ENCODE measurements around the gene FCHSD2.
A peak's percentile ranks its signal among the peaks of the same experiment; 100 is the strongest.

FCHSD2 gene

DNA sequence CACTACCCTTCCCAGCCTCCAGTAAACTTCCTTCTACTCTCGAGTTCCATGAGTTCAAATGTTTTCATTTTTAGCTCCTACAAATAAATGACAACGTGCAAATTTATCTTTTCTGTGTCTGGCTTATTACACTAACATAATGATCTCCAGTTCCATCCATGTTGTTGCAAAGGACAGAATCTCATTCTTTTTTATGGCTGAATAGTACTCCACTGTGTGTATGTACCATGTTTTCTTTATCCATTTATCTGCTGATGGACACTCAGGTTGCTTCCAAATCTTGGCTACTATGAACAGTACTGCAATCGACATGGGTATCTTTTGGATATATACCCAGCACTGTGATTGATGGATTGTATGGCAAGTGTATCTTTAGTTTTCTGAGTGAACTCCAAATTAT is 34.5 kb downstream of the FCHSD2 start:
- Histone ChIP-seq H3K79me1 (ENCODE audit: low read length) (no peaks in the 10 kb centered on the region), H4K8ac (ENCODE audit: low read depth, low read length) (no peak overlapping the region), H2BK120ac (ENCODE audit: low read depth, low read length) (no peak overlapping the region), H3K18ac (ENCODE audit: low read length) (no peak overlapping the region), H3K9ac (ENCODE audit: low read length) (no peak overlapping the region), H3K4me1 (ENCODE audit: control insufficient read depth, low read depth, low read length) (no peaks in the 10 kb centered on the region), H3K36me3 (ENCODE audit: control insufficient read depth, insufficient read depth, low read length) (no peaks in the 10 kb centered on the region), H3K56ac (ENCODE audit: low read length) (no peak overlapping the region), H3K4me3 (ENCODE audit: low read length) (no peak overlapping the region), H3K23ac (ENCODE audit: low read length) (no peak overlapping the region), H3K4me2 (ENCODE audit: low read length) (no peak overlapping the region), H2BK5ac (ENCODE audit: low read length) (no peak overlapping the region), H2AK5ac (ENCODE audit: low read length) (no peak overlapping the region), H2BK15ac (replicated peaks; ENCODE audit: low read depth) (no peak overlapping the region), H4K5ac (ENCODE audit: low read length) (no peak overlapping the region), H3K4ac (ENCODE audit: low read depth, low read length) (no peak overlapping the region), H3K27me3 (ENCODE audit: insufficient read depth, low read length, poor library complexity) (no peaks in the 10 kb centered on the region), H3K79me2 (ENCODE audit: control insufficient read depth, insufficient read depth, low read length) (no peaks in the 10 kb centered on the region), H3K27ac (ENCODE audit: low read depth, low read length) (no peak overlapping the region)
- WGBS (ENCODE audit: extremely low coverage, insufficient coverage, low lambda C conversion rate) = 100% methylated on average over 1 of the region's 3 CpGs
- DNase-seq = no peak

DNA sequence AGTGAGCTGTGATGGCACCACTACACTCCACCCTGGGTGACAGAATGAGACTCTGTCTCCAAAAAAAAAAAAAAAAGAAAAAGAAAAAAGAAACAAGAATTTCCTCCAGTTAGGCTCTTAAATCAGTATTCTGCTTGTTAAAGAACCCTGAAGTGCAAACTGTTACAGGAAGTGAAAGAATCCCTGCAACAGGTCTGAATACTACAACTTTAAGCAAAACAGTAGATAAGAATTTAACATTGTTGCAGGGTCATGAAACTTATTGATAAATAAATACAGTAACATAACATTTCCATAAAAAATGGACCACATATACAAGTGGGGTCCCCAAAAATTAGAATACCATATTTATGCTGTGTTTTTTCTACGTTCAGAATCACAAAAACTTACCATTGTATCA is 35.8 kb downstream of the FCHSD2 start:
- no peak overlapping the region for H2BK15ac ChIP-seq (replicated peaks; ENCODE audit: low read depth)
- H4K5ac ChIP-seq (ENCODE audit: low read length) = no peak overlapping the region
- no peak overlapping the region for H3K23ac ChIP-seq (ENCODE audit: low read length)
- DNase-seq = no peak
- no peak overlapping the region for H2BK5ac ChIP-seq (ENCODE audit: low read length)
- H2AK5ac ChIP-seq (ENCODE audit: low read length) = no peak overlapping the region
- no peak overlapping the region for H3K4ac ChIP-seq (ENCODE audit: low read depth, low read length)
- H3K4me2 ChIP-seq (ENCODE audit: low read length) = no peak overlapping the region
- H3K36me3 ChIP-seq (ENCODE audit: control insufficient read depth, insufficient read depth, low read length) = no peaks in the 10 kb centered on the region
- H3K9ac ChIP-seq (ENCODE audit: low read length) = no peak overlapping the region
- H3K79me1 ChIP-seq (ENCODE audit: low read length) = no peaks in the 10 kb centered on the region
- H2BK120ac ChIP-seq (ENCODE audit: low read depth, low read length) = no peak overlapping the region
- H3K79me2 ChIP-seq (ENCODE audit: control insufficient read depth, insufficient read depth, low read length) = no peaks in the 10 kb centered on the region
- no peak overlapping the region for H3K18ac ChIP-seq (ENCODE audit: low read length)
- no peak overlapping the region for H3K4me3 ChIP-seq (ENCODE audit: low read length)
- no peaks in the 10 kb centered on the region for H3K4me1 ChIP-seq (ENCODE audit: control insufficient read depth, low read depth, low read length)
- no peaks in the 10 kb centered on the region for H3K27me3 ChIP-seq (ENCODE audit: insufficient read depth, low read length, poor library complexity)
- H4K8ac ChIP-seq (ENCODE audit: low read depth, low read length) = no peak overlapping the region
- no peak overlapping the region for H3K27ac ChIP-seq (ENCODE audit: low read depth, low read length)
- H3K56ac ChIP-seq (ENCODE audit: low read length) = no peak overlapping the region
- WGBS (ENCODE audit: extremely low coverage, insufficient coverage, low lambda C conversion rate) = no CpG with 5 or more reads among the region's 1 CpG

DNA sequence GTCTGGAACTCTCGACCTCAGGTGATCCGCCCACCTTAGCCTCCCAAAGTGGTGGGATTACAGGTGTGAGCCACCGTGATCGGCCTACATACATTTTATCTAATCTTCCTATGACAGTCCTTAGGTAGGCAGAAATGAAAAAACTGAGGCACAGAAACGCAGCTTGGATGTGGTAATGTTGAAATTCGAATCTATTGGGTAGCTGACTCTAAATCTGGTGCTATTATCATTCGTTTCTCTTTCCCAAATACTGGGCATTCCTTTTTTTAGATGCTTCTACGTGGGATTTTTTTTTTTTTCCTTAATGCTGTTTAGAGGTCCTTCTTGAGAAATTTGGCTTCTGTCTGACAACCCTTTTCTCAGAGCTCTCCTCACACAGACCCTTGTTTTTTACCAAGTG is 41.5 kb downstream of the FCHSD2 start:
- Histone ChIP-seq H3K4me1 (ENCODE audit: control insufficient read depth, low read depth, low read length) (no peaks in the 10 kb centered on the region), H3K23ac (ENCODE audit: low read length) (no peak overlapping the region), H4K8ac (ENCODE audit: low read depth, low read length) (no peak overlapping the region), H3K4me2 (ENCODE audit: low read length) (no peak overlapping the region), H3K18ac (ENCODE audit: low read length) (no peak overlapping the region), H4K5ac (ENCODE audit: low read length) (no peak overlapping the region), H2BK120ac (ENCODE audit: low read depth, low read length) (no peak overlapping the region), H2BK15ac (replicated peaks; ENCODE audit: low read depth) (no peak overlapping the region), H3K9ac (ENCODE audit: low read length) (no peak overlapping the region), H2BK5ac (ENCODE audit: low read length) (no peak overlapping the region), H3K79me2 (ENCODE audit: control insufficient read depth, insufficient read depth, low read length) (no peaks in the 10 kb centered on the region), H3K27ac (ENCODE audit: low read depth, low read length) (no peak overlapping the region), H3K4ac (ENCODE audit: low read depth, low read length) (no peak overlapping the region), H3K79me1 (ENCODE audit: low read length) (no peaks in the 10 kb centered on the region), H2AK5ac (ENCODE audit: low read length) (no peak overlapping the region), H3K36me3 (ENCODE audit: control insufficient read depth, insufficient read depth, low read length) (no peaks in the 10 kb centered on the region), H3K4me3 (ENCODE audit: low read length) (no peak overlapping the region), H3K27me3 (ENCODE audit: insufficient read depth, low read length, poor library complexity) (no peaks in the 10 kb centered on the region), H3K56ac (ENCODE audit: low read length) (no peak overlapping the region)
- no CpG with 5 or more reads among the region's 8 CpGs for WGBS (ENCODE audit: extremely low coverage, insufficient coverage, low lambda C conversion rate)
- no peak for DNase-seq

DNA sequence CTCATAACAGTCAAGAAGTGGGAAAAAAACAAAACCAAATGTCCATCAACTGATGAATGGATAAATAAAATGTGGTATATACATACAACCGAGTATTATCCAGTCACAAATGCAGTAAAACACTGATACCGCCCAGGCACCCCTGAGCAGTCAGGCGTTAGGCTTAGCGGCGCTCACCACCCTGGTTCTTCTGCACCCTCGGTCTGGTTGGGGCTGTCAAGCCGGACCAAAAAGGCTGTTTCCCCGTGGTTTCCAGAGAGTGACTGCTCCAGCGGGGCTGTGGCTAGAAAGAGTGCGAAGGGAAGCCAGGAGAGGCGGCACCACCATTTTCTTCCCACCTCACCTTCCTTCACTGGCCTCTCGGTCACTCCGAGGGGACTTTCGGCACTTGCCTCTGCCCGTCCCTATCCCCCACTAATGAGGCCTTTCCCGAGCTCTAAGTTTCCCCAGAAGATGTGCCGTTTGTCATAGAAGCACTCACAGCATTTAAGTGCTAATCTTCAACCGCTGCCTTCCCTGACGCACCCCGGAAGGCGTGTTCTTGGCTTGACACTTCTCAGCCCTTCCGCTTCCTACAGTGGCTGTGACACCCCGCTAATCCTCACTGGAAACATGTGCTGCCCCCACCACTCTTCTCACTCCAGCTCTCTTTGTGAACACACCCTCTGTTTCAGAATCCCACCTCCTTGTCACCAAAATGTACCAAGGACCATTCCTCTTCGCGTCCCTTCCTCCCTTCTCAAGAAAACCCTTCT is 42.4 kb downstream of the FCHSD2 start:
- no peak overlapping the region for H2BK5ac ChIP-seq (ENCODE audit: low read length)
- H3K23ac ChIP-seq (ENCODE audit: low read length) = no peak overlapping the region
- H3K36me3 ChIP-seq (ENCODE audit: control insufficient read depth, insufficient read depth, low read length) = no peaks in the 10 kb centered on the region
- H3K18ac ChIP-seq (ENCODE audit: low read length) = no peak overlapping the region
- H4K5ac ChIP-seq (ENCODE audit: low read length) = no peak overlapping the region
- peak; percentile 0 for DNase-seq
- H3K56ac ChIP-seq (ENCODE audit: low read length) = peak overlapping the region; percentile 17
- H3K4ac ChIP-seq (ENCODE audit: low read depth, low read length) = no peak overlapping the region
- no peak overlapping the region for H2AK5ac ChIP-seq (ENCODE audit: low read length)
- WGBS (ENCODE audit: extremely low coverage, insufficient coverage, low lambda C conversion rate) = no CpG with 5 or more reads among the region's 25 CpGs
- no peak overlapping the region for H2BK15ac ChIP-seq (replicated peaks; ENCODE audit: low read depth)
- no peak overlapping the region for H3K9ac ChIP-seq (ENCODE audit: low read length)
- H3K4me2 ChIP-seq (ENCODE audit: low read length) = no peak overlapping the region
- no peaks in the 10 kb centered on the region for H3K27me3 ChIP-seq (ENCODE audit: insufficient read depth, low read length, poor library complexity)
- H3K27ac ChIP-seq (ENCODE audit: low read depth, low read length) = no peak overlapping the region
- H3K79me2 ChIP-seq (ENCODE audit: control insufficient read depth, insufficient read depth, low read length) = no peaks in the 10 kb centered on the region
- H4K8ac ChIP-seq (ENCODE audit: low read depth, low read length) = no peak overlapping the region
- H3K4me1 ChIP-seq (ENCODE audit: control insufficient read depth, low read depth, low read length) = no peaks in the 10 kb centered on the region
- H2BK120ac ChIP-seq (ENCODE audit: low read depth, low read length) = no peak overlapping the region
- H3K79me1 ChIP-seq (ENCODE audit: low read length) = no peaks in the 10 kb centered on the region
- H3K4me3 ChIP-seq (ENCODE audit: low read length) = no peak overlapping the region

DNA sequence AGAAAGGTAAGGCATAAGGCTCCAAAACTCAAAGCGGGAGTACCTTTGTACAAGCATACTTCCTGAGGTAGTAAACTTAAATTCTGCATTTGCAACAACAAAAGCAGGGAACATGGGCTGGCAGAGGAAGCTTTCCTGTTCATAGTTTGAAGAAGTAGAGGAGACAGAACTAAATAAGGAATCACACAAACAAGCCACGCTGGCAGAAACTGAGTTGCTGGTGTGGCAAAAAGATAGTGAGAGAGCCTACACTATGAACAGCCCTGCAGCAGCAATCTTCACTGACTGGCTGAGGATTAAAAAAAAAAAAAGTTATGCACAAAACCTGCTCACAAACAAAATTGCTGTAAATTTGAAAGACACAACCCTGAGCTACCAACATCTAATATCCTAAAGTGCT is 46.5 kb downstream of the FCHSD2 start:
- WGBS (ENCODE audit: extremely low coverage, insufficient coverage, low lambda C conversion rate) = no CpG with 5 or more reads among the region's 2 CpGs
- DNase-seq = no peak
- Histone ChIP-seq H3K27ac (ENCODE audit: low read depth, low read length) (no peak overlapping the region), H3K56ac (ENCODE audit: low read length) (no peak overlapping the region), H3K4me1 (ENCODE audit: control insufficient read depth, low read depth, low read length) (no peaks in the 10 kb centered on the region), H2AK5ac (ENCODE audit: low read length) (no peak overlapping the region), H3K23ac (ENCODE audit: low read length) (no peak overlapping the region), H3K4ac (ENCODE audit: low read depth, low read length) (no peak overlapping the region), H4K8ac (ENCODE audit: low read depth, low read length) (no peak overlapping the region), H3K79me1 (ENCODE audit: low read length) (no peaks in the 10 kb centered on the region), H3K27me3 (ENCODE audit: insufficient read depth, low read length, poor library complexity) (no peaks in the 10 kb centered on the region), H2BK5ac (ENCODE audit: low read length) (no peak overlapping the region), H4K5ac (ENCODE audit: low read length) (no peak overlapping the region), H3K4me3 (ENCODE audit: low read length) (no peak overlapping the region), H2BK15ac (replicated peaks; ENCODE audit: low read depth) (no peak overlapping the region), H3K79me2 (ENCODE audit: control insufficient read depth, insufficient read depth, low read length) (no peaks in the 10 kb centered on the region), H3K36me3 (ENCODE audit: control insufficient read depth, insufficient read depth, low read length) (no peaks in the 10 kb centered on the region), H3K4me2 (ENCODE audit: low read length) (no peak overlapping the region), H3K18ac (ENCODE audit: low read length) (no peak overlapping the region), H3K9ac (ENCODE audit: low read length) (no peak overlapping the region), H2BK120ac (ENCODE audit: low read depth, low read length) (no peak overlapping the region)

All from mesendoderm (in vitro differentiated cells).